Measurements from ENCODE around the gene TUBA4A. TPM values are rescaled to one million over a fixed set of nuclear protein-coding genes. Genes with fewer than 3 reads are reported as not detected.

Gene TUBA4A
- total RNA-seq, 1 experiment from 2014 or later: 40.8 TPM

DNA sequence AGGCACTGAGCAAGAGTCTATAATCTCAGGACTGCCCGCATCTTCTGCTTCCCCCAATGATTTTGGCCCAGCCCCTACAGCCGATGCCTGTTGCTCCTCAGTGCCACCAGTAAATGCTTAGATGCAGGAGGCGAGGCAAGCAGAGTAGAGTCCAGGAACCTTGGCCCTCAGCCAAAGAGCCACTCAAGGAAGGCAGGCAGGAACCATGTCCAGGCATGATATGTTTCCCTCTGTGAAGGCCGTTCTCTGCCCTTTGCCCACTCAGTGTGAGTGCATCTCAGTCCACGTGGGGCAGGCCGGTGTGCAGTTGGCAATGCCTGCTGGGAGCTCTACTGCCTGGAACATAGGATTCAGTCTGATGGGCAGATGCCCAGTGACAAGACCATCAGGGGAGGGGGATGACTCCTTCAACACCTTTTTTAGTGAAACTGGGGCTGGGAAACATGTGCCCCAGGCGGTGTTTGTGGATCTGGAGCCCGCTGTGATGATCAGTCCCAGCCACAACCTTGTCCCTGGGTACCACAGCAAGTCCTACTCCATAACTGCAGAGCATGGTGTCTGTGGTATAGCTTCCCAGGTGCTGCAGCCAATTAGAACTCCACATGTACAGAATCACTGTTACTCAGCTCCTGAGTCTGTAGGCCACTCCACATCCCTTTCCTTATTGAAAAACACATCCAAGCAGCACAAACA, 15.8 kb upstream of the TUBA4A start:
- no peaks in the 10 kb centered on the region for H3K9me3 Mint-ChIP-seq
- no peak overlapping the region for H3K27ac Mint-ChIP-seq
- ATAC-seq (no peak), DNase-seq (ENCODE audit: low spot score) (no peak)
- TF ChIP-seq NR2C2 (CRISPR knock-in tag; IDR thresholded peaks at IDR 0.05) (no peak), FOXP1 (CRISPR knock-in tag; IDR thresholded peaks at IDR 0.05; ENCODE audit: borderline replicate concordance) (no peak)
- TF ChIP-seq, protein P1, sequence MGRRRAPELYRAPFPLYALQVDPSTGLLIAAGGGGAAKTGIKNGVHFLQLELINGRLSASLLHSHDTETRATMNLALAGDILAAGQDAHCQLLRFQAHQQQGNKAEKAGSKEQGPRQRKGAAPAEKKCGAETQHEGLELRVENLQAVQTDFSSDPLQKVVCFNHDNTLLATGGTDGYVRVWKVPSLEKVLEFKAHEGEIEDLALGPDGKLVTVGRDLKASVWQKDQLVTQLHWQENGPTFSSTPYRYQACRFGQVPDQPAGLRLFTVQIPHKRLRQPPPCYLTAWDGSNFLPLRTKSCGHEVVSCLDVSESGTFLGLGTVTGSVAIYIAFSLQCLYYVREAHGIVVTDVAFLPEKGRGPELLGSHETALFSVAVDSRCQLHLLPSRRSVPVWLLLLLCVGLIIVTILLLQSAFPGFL (CRISPR knock-in tag; IDR thresholded peaks at IDR 0.05; ENCODE audit: borderline replicate concordance): no peak
- H3K36me3 Mint-ChIP-seq: no peaks in the 10 kb centered on the region
- peaks cover 3% of the 10 kb centered on the region for H3K4me1 Mint-ChIP-seq
- ChIA-PET POLR2A (interaction anchor here (0.6 kb wide), 1 partner anchor 16 kb away, joined by 5 read pairs; the partner anchor contains the start of gene TUBA4B), CTCF (interaction anchor here (1.0 to 1.2 kb wide), 3 partner anchors 9 to 225 kb away, joined by 3 to 5 read pairs (median 3); partner anchors contain the start of gene DNAJB2)
- H3K4me3 Mint-ChIP-seq: no peak overlapping the region
- H3K27me3 Mint-ChIP-seq (ENCODE audit: low read depth): peaks cover 42% of the 10 kb centered on the region

DNA sequence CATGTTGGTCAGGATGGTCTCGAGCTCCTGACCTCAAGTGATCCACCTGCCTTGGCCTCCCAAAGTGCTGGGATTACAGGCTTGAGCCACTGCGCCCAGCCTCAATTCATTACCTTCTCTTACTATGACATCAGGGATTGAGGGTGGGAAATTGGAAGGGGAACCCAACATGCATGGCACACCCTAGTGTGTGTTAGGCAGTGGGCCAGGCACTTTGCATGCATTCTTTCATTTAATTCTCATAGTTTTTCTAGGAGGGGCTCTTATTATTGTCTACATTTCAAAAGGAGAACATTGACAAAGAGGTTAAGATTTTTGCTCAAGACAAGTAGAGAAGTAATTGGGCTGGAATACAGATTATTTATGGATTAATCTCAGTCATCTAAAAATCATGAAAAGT, 14.6 kb upstream of the TUBA4A start:
- no peaks in the 10 kb centered on the region for H3K36me3 Mint-ChIP-seq
- ChIA-PET CTCF (no interaction called here), POLR2A (no interaction called here)
- ATAC-seq (no peak), DNase-seq (ENCODE audit: low spot score) (no peak)
- no peak overlapping the region for H3K4me3 Mint-ChIP-seq
- H3K9me3 Mint-ChIP-seq: no peaks in the 10 kb centered on the region
- TF ChIP-seq, protein P1 (CRISPR knock-in tag; IDR thresholded peaks at IDR 0.05; ENCODE audit: borderline replicate concordance): no peak
- TF ChIP-seq ETV6 (CRISPR knock-in tag; IDR thresholded peaks at IDR 0.05): no peak
- no peak for TF ChIP-seq NFYB (CRISPR knock-in tag; conservative IDR thresholded peaks at IDR 0.05; ENCODE audit: low read depth)
- TF ChIP-seq ZNF416 (CRISPR knock-in tag; IDR thresholded peaks at IDR 0.05): no peak
- TF ChIP-seq NR2C2 (CRISPR knock-in tag; IDR thresholded peaks at IDR 0.05): no peak
- TF ChIP-seq SMAD4 (CRISPR knock-in tag; IDR thresholded peaks at IDR 0.05): no peak
- H3K27me3 Mint-ChIP-seq (ENCODE audit: low read depth): peaks cover 36% of the 10 kb centered on the region
- no peak overlapping the region for H3K27ac Mint-ChIP-seq
- no peaks in the 10 kb centered on the region for H3K4me1 Mint-ChIP-seq

DNA sequence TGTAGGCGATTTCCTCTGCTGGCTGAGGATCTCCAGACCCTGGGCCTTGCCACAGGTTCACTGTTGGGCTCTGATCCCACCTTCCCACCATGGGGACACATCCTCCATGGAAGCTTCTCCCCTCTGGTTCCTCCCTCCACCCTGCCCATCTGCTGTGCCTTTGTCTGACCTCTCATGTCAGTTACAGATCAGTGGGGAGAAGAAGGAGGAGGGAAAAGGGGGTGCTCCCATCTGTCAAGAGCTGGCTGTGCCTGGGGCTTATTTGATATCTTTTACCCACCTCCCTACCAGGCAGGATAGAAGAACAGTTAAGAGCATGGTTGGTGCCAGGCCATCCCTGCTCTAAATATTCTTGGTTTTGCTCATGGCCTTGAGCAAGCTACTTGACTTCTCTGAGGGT, 13.2 kb upstream of the TUBA4A start:
- Mint-ChIP-seq H3K4me1 (no peaks in the 10 kb centered on the region), H3K9me3 (no peaks in the 10 kb centered on the region), H3K27me3 (ENCODE audit: low read depth) (peaks cover 47% of the 10 kb centered on the region), H3K27ac (no peak overlapping the region), H3K36me3 (no peaks in the 10 kb centered on the region), H3K4me3 (no peak overlapping the region)
- ATAC-seq (no peak), DNase-seq (ENCODE audit: low spot score) (no peak)
- CTCF ChIA-PET: interaction anchor here (1.1 to 2.5 kb wide), 2 partner anchors 11 to 28 kb away, joined by 4 to 13 read pairs; no protein-coding TSS in a partner anchor
- POLR2A ChIA-PET: no interaction called here
- TF ChIP-seq SMAD4 (CRISPR knock-in tag; IDR thresholded peaks at IDR 0.05) (no peak), ESRRA (CRISPR knock-in tag; IDR thresholded peaks at IDR 0.05; ENCODE audit: borderline replicate concordance) (no peak), ZNF121 (CRISPR knock-in tag; IDR thresholded peaks at IDR 0.05) (no peak), ZNF263 (CRISPR knock-in tag; IDR thresholded peaks at IDR 0.05; ENCODE audit: low read depth) (no peak), ETV6 (CRISPR knock-in tag; IDR thresholded peaks at IDR 0.05) (no peak), MXD4 (CRISPR knock-in tag; IDR thresholded peaks at IDR 0.05; ENCODE audit: borderline replicate concordance) (no peak), SP1 (CRISPR knock-in tag; conservative IDR thresholded peaks at IDR 0.05) (no peak), RELA (CRISPR knock-in tag; IDR thresholded peaks at IDR 0.05; ENCODE audit: borderline replicate concordance) (no peak)
- TF ChIP-seq, protein P2, sequence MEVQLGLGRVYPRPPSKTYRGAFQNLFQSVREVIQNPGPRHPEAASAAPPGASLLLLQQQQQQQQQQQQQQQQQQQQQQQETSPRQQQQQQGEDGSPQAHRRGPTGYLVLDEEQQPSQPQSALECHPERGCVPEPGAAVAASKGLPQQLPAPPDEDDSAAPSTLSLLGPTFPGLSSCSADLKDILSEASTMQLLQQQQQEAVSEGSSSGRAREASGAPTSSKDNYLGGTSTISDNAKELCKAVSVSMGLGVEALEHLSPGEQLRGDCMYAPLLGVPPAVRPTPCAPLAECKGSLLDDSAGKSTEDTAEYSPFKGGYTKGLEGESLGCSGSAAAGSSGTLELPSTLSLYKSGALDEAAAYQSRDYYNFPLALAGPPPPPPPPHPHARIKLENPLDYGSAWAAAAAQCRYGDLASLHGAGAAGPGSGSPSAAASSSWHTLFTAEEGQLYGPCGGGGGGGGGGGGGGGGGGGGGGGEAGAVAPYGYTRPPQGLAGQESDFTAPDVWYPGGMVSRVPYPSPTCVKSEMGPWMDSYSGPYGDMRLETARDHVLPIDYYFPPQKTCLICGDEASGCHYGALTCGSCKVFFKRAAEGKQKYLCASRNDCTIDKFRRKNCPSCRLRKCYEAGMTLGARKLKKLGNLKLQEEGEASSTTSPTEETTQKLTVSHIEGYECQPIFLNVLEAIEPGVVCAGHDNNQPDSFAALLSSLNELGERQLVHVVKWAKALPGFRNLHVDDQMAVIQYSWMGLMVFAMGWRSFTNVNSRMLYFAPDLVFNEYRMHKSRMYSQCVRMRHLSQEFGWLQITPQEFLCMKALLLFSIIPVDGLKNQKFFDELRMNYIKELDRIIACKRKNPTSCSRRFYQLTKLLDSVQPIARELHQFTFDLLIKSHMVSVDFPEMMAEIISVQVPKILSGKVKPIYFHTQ (CRISPR knock-in tag; IDR thresholded peaks at IDR 0.05): no peak
- TF ChIP-seq, protein P1 (CRISPR knock-in tag; IDR thresholded peaks at IDR 0.05; ENCODE audit: borderline replicate concordance): no peak
- TF ChIP-seq, protein P3, sequence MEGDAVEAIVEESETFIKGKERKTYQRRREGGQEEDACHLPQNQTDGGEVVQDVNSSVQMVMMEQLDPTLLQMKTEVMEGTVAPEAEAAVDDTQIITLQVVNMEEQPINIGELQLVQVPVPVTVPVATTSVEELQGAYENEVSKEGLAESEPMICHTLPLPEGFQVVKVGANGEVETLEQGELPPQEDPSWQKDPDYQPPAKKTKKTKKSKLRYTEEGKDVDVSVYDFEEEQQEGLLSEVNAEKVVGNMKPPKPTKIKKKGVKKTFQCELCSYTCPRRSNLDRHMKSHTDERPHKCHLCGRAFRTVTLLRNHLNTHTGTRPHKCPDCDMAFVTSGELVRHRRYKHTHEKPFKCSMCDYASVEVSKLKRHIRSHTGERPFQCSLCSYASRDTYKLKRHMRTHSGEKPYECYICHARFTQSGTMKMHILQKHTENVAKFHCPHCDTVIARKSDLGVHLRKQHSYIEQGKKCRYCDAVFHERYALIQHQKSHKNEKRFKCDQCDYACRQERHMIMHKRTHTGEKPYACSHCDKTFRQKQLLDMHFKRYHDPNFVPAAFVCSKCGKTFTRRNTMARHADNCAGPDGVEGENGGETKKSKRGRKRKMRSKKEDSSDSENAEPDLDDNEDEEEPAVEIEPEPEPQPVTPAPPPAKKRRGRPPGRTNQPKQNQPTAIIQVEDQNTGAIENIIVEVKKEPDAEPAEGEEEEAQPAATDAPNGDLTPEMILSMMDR (IDR thresholded peaks at IDR 0.05): no peak
- TF ChIP-seq, protein P4, sequence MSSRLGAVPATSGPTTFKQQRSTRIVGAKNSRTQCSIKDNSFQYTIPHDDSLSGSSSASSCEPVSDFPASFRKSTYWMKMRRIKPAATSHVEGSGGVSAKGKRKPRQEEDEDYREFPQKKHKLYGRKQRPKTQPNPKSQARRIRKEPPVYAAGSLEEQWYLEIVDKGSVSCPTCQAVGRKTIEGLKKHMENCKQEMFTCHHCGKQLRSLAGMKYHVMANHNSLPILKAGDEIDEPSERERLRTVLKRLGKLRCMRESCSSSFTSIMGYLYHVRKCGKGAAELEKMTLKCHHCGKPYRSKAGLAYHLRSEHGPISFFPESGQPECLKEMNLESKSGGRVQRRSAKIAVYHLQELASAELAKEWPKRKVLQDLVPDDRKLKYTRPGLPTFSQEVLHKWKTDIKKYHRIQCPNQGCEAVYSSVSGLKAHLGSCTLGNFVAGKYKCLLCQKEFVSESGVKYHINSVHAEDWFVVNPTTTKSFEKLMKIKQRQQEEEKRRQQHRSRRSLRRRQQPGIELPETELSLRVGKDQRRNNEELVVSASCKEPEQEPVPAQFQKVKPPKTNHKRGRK (CRISPR knock-in tag; IDR thresholded peaks at IDR 0.05; ENCODE audit: borderline replicate concordance): no peak
- TF ChIP-seq, protein P5, sequence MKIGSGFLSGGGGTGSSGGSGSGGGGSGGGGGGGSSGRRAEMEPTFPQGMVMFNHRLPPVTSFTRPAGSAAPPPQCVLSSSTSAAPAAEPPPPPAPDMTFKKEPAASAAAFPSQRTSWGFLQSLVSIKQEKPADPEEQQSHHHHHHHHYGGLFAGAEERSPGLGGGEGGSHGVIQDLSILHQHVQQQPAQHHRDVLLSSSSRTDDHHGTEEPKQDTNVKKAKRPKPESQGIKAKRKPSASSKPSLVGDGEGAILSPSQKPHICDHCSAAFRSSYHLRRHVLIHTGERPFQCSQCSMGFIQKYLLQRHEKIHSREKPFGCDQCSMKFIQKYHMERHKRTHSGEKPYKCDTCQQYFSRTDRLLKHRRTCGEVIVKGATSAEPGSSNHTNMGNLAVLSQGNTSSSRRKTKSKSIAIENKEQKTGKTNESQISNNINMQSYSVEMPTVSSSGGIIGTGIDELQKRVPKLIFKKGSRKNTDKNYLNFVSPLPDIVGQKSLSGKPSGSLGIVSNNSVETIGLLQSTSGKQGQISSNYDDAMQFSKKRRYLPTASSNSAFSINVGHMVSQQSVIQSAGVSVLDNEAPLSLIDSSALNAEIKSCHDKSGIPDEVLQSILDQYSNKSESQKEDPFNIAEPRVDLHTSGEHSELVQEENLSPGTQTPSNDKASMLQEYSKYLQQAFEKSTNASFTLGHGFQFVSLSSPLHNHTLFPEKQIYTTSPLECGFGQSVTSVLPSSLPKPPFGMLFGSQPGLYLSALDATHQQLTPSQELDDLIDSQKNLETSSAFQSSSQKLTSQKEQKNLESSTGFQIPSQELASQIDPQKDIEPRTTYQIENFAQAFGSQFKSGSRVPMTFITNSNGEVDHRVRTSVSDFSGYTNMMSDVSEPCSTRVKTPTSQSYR (CRISPR knock-in tag; IDR thresholded peaks at IDR 0.05): no peak

Data from WTC11 (cell line).